Measurements from ENCODE around the gene EYA2. TPM values are rescaled to one million over a fixed set of nuclear protein-coding genes. Genes with fewer than 3 reads are reported as not detected.

The EYA2 gene
- total and polyA plus RNA-seq, 9 donors, result 1.5 to 8.6 (median 3.2) TPM

GRCh38 chr20:46962452-46963195 is 68.0 kb downstream of the EYA2 start:
- Histone ChIP-seq H3K4me1 (ENCODE audit: control insufficient read depth, insufficient read depth, low read length) (peaks cover 5% of the 10 kb centered on the region), H3K36me3 (ENCODE audit: control insufficient read depth, insufficient read depth, low read length) (no peaks in the 10 kb centered on the region), H3K27ac (ENCODE audit: low read length) (no peak overlapping the region), H3K4me3 (ENCODE audit: low read length) (no peak overlapping the region), H3K27me3 (ENCODE audit: control insufficient read depth, insufficient read depth, low read length) (peaks cover 2% of the 10 kb centered on the region), H3K9me3 (replicated peaks; ENCODE audit: control insufficient read depth, low read depth, low read length) (no peaks in the 10 kb centered on the region)
- WGBS (ENCODE audit: insufficient coverage), result 73% methylated on average over 11 of the region's 11 CpGs
- DNase-seq, result no peak

- peaks cover 2% of the 10 kb centered on the region for H3K27me3 ChIP-seq (ENCODE audit: control insufficient read depth, insufficient read depth, low read length)
- no peak overlapping the region for H3K27ac ChIP-seq (ENCODE audit: low read length)
- 30% methylated on average over 1 of the region's 3 CpGs for WGBS (ENCODE audit: insufficient coverage)
- H3K9me3 ChIP-seq (replicated peaks; ENCODE audit: control insufficient read depth, low read depth, low read length), result no peaks in the 10 kb centered on the region
- no peak overlapping the region for H3K4me3 ChIP-seq (ENCODE audit: low read length)
- H3K36me3 ChIP-seq (ENCODE audit: control insufficient read depth, insufficient read depth, low read length), result no peaks in the 10 kb centered on the region
- no peak for DNase-seq
- H3K4me1 ChIP-seq (ENCODE audit: control insufficient read depth, insufficient read depth, low read length), result peaks cover 5% of the 10 kb centered on the region
Measured at GRCh38 chr20:46963196-46963529, 68.5 kb downstream of the EYA2 start.

GRCh38 chr20:46963758-46964617 is 69.3 kb downstream of the EYA2 start:
- no peak for DNase-seq

GRCh38 chr20:46964618-46965455 is 70.2 kb downstream of the EYA2 start:
- DNase-seq, result no peak
- Histone ChIP-seq H3K27me3 (ENCODE audit: control insufficient read depth, insufficient read depth, low read length) (no peaks in the 10 kb centered on the region), H3K4me1 (ENCODE audit: control insufficient read depth, insufficient read depth, low read length) (peaks cover 5% of the 10 kb centered on the region), H3K36me3 (ENCODE audit: control insufficient read depth, insufficient read depth, low read length) (no peaks in the 10 kb centered on the region), H3K27ac (ENCODE audit: low read length) (no peak overlapping the region), H3K9me3 (replicated peaks; ENCODE audit: control insufficient read depth, low read depth, low read length) (no peaks in the 10 kb centered on the region), H3K4me3 (ENCODE audit: low read length) (no peak overlapping the region)
- 97% methylated on average over 15 of the region's 17 CpGs for WGBS (ENCODE audit: insufficient coverage)

More at GRCh38 chr20:46963758-46964617, 69.3 kb downstream of the EYA2 start:
- Histone ChIP-seq H3K27me3 (ENCODE audit: control insufficient read depth, insufficient read depth, low read length) (peaks cover 2% of the 10 kb centered on the region), H3K36me3 (ENCODE audit: control insufficient read depth, insufficient read depth, low read length) (no peaks in the 10 kb centered on the region), H3K27ac (ENCODE audit: low read length) (no peak overlapping the region), H3K9me3 (replicated peaks; ENCODE audit: control insufficient read depth, low read depth, low read length) (no peaks in the 10 kb centered on the region), H3K4me1 (ENCODE audit: control insufficient read depth, insufficient read depth, low read length) (peaks cover 5% of the 10 kb centered on the region), H3K4me3 (ENCODE audit: low read length) (no peak overlapping the region)
- 43% methylated on average over 12 of the region's 13 CpGs for WGBS (ENCODE audit: insufficient coverage)

GRCh38 chr20:46965477-46965876 is 70.8 kb downstream of the EYA2 start:
- no peaks in the 10 kb centered on the region for H3K36me3 ChIP-seq (ENCODE audit: control insufficient read depth, insufficient read depth, low read length)
- no peak overlapping the region for H3K4me3 ChIP-seq (ENCODE audit: low read length)
- H3K27ac ChIP-seq (ENCODE audit: low read length), result no peak overlapping the region
- no peaks in the 10 kb centered on the region for H3K27me3 ChIP-seq (ENCODE audit: control insufficient read depth, insufficient read depth, low read length)
- H3K9me3 ChIP-seq (replicated peaks; ENCODE audit: control insufficient read depth, low read depth, low read length), result no peaks in the 10 kb centered on the region
- WGBS (ENCODE audit: insufficient coverage), result 83% methylated on average over 14 of the region's 14 CpGs
- H3K4me1 ChIP-seq (ENCODE audit: control insufficient read depth, insufficient read depth, low read length), result peaks cover 5% of the 10 kb centered on the region
- DNase-seq, result no peak

- no CpG with 5 or more reads among the region's 2 CpGs for WGBS (ENCODE audit: insufficient coverage)
- peaks cover 5% of the 10 kb centered on the region for H3K4me1 ChIP-seq (ENCODE audit: control insufficient read depth, insufficient read depth, low read length)
- DNase-seq, result no peak
- H3K36me3 ChIP-seq (ENCODE audit: control insufficient read depth, insufficient read depth, low read length), result no peaks in the 10 kb centered on the region
- no peak overlapping the region for H3K4me3 ChIP-seq (ENCODE audit: low read length)
- H3K9me3 ChIP-seq (replicated peaks; ENCODE audit: control insufficient read depth, low read depth, low read length), result no peaks in the 10 kb centered on the region
- H3K27me3 ChIP-seq (ENCODE audit: control insufficient read depth, insufficient read depth, low read length), result peaks cover 4% of the 10 kb centered on the region
- H3K27ac ChIP-seq (ENCODE audit: low read length), result no peak overlapping the region
Measured at GRCh38 chr20:46967646-46968045, 73.0 kb downstream of the EYA2 start.

- Histone ChIP-seq H3K27ac (ENCODE audit: low read length) (no peak overlapping the region), H3K4me1 (ENCODE audit: control insufficient read depth, insufficient read depth, low read length) (no peaks in the 10 kb centered on the region), H3K9me3 (replicated peaks; ENCODE audit: control insufficient read depth, low read depth, low read length) (no peaks in the 10 kb centered on the region), H3K36me3 (ENCODE audit: control insufficient read depth, insufficient read depth, low read length) (no peaks in the 10 kb centered on the region), H3K27me3 (ENCODE audit: control insufficient read depth, insufficient read depth, low read length) (peaks cover 5% of the 10 kb centered on the region), H3K4me3 (ENCODE audit: low read length) (no peak overlapping the region)
- WGBS (ENCODE audit: insufficient coverage), result 16% methylated on average over 2 of the region's 4 CpGs
- peak; percentile 56 for DNase-seq
Measured at GRCh38 chr20:46970937-46971630, 76.4 kb downstream of the EYA2 start.

- peaks cover 5% of the 10 kb centered on the region for H3K27me3 ChIP-seq (ENCODE audit: control insufficient read depth, insufficient read depth, low read length)
- H3K36me3 ChIP-seq (ENCODE audit: control insufficient read depth, insufficient read depth, low read length), result no peaks in the 10 kb centered on the region
- H3K4me1 ChIP-seq (ENCODE audit: control insufficient read depth, insufficient read depth, low read length), result peaks cover 2% of the 10 kb centered on the region
- H3K9me3 ChIP-seq (replicated peaks; ENCODE audit: control insufficient read depth, low read depth, low read length), result no peaks in the 10 kb centered on the region
- no CpG with 5 or more reads among the region's 6 CpGs for whole genome bisulfite sequencing (ENCODE audit: insufficient coverage)
- DNase-seq, result no peak
- no peak overlapping the region for H3K27ac ChIP-seq (ENCODE audit: low read length)
- no peak overlapping the region for H3K4me3 ChIP-seq (ENCODE audit: low read length)
Measured at GRCh38 chr20:46973766-46974165, 79.1 kb downstream of the EYA2 start.

- no peak for DNase-seq
- Histone ChIP-seq H3K27me3 (ENCODE audit: control insufficient read depth, insufficient read depth, low read length) (peaks cover 5% of the 10 kb centered on the region), H3K4me1 (ENCODE audit: control insufficient read depth, insufficient read depth, low read length) (peaks cover 10% of the 10 kb centered on the region), H3K36me3 (ENCODE audit: control insufficient read depth, insufficient read depth, low read length) (no peaks in the 10 kb centered on the region), H3K4me3 (ENCODE audit: low read length) (no peak overlapping the region), H3K9me3 (replicated peaks; ENCODE audit: control insufficient read depth, low read depth, low read length) (no peaks in the 10 kb centered on the region), H3K27ac (ENCODE audit: low read length) (no peak overlapping the region)
- WGBS (ENCODE audit: insufficient coverage), result 55% methylated on average over 4 of the region's 10 CpGs
Measured at GRCh38 chr20:46974669-46975434, 80.2 kb downstream of the EYA2 start.

Measured in muscle of leg (tissue), 11 donors.